ENCODE data around the gene LRMDA.

LRMDA gene

GRCh38 chr10:76190634-76191270 lies 759.3 kb downstream of the LRMDA start:
- H3K36me3 ChIP-seq = no peaks in the 10 kb centered on the region
- H3K27ac ChIP-seq = no peak overlapping the region
- no peaks in the 10 kb centered on the region for H3K27me3 ChIP-seq
- DNase-seq = no peak
- no peaks in the 10 kb centered on the region for H3K9me3 ChIP-seq
- no peak overlapping the region for H3K4me3 ChIP-seq
- peaks cover 0 to 12% (median 0%) of the 10 kb centered on the region in 4 donors for H3K4me1 ChIP-seq
- TF ChIP-seq CTCF (IDR thresholded peaks at IDR 0.05) = no peak
- intact Hi-C loops (cut with DNase I; ENCODE audit: low total_unique reads) = no loop called here

- H3K36me3 ChIP-seq = no peaks in the 10 kb centered on the region
- no peak for TF ChIP-seq CTCF (IDR thresholded peaks at IDR 0.05)
- no peaks in the 10 kb centered on the region for H3K27me3 ChIP-seq
- no peak overlapping the region for H3K4me3 ChIP-seq
- no peak for DNase-seq
- H3K9me3 ChIP-seq = no peaks in the 10 kb centered on the region
- H3K27ac ChIP-seq = no peak overlapping the region
- intact Hi-C loops (cut with DNase I; ENCODE audit: low total_unique reads) = no loop called here
- peaks cover 0 to 12% (median 0%) of the 10 kb centered on the region in 4 donors for H3K4me1 ChIP-seq
Observed at GRCh38 chr10:76191336-76191735, 759.9 kb downstream of the LRMDA start.

GRCh38 chr10:76192151-76192550 lies 760.7 kb downstream of the LRMDA start:
- H3K9me3 ChIP-seq = no peaks in the 10 kb centered on the region
- no peak for TF ChIP-seq CTCF (IDR thresholded peaks at IDR 0.05)
- DNase-seq = no peak
- H3K27ac ChIP-seq = no peak overlapping the region
- peaks cover 0 to 11% (median 0%) of the 10 kb centered on the region in 4 donors for H3K4me1 ChIP-seq
- no peak overlapping the region for H3K4me3 ChIP-seq
- H3K27me3 ChIP-seq = no peaks in the 10 kb centered on the region
- no peaks in the 10 kb centered on the region for H3K36me3 ChIP-seq
- intact Hi-C loops (cut with DNase I; ENCODE audit: low total_unique reads) = no loop called here

- DNase-seq = no peak
- no peaks in the 10 kb centered on the region for H3K9me3 ChIP-seq
- TF ChIP-seq CTCF (IDR thresholded peaks at IDR 0.05) = no peak
- intact Hi-C loops (cut with DNase I; ENCODE audit: low total_unique reads) = no loop called here
- H3K4me1 ChIP-seq = peaks cover 0 to 11% (median 0%) of the 10 kb centered on the region in 4 donors
- H3K36me3 ChIP-seq = no peaks in the 10 kb centered on the region
- no peaks in the 10 kb centered on the region for H3K27me3 ChIP-seq
- no peak overlapping the region for H3K27ac ChIP-seq
- no peak overlapping the region for H3K4me3 ChIP-seq
Observed at GRCh38 chr10:76192694-76193320, 761.4 kb downstream of the LRMDA start.

GRCh38 chr10:76195654-76196390 lies 764.4 kb downstream of the LRMDA start:
- Histone ChIP-seq H3K4me1 (peaks cover 0 to 11% (median 0%) of the 10 kb centered on the region in 4 donors), H3K27ac (no peak overlapping the region), H3K36me3 (no peaks in the 10 kb centered on the region), H3K27me3 (no peaks in the 10 kb centered on the region), H3K4me3 (no peak overlapping the region), H3K9me3 (no peaks in the 10 kb centered on the region)
- intact Hi-C loops (cut with DNase I; ENCODE audit: low total_unique reads) = no loop called here
- no peak for TF ChIP-seq CTCF (IDR thresholded peaks at IDR 0.05)
- no peak for DNase-seq

Measured in tibial artery (tissue), 4 donors.